ENCODE data around the gene CRB2. TPM values are rescaled to one million over a fixed set of nuclear protein-coding genes. Genes with fewer than 3 reads are reported as not detected.

The CRB2 gene
- total and polyA plus RNA-seq, 2 of the 13 experiments (the other 11 are each of a cell fraction or from before 2014, with no cell fraction given): 0.01 to 0.29 TPM

- no peak for TF ChIP-seq ZNF567 (CRISPR knock-in tag; IDR thresholded peaks at IDR 0.05; ENCODE audit: borderline replicate concordance)
- peak; percentile 26; the same call in 1 of the 2 replicates for TF ChIP-seq TBX2 (CRISPR knock-in tag; IDR thresholded peaks at IDR 0.05; ENCODE audit: borderline replicate concordance)
- 0 out of 2 replicates have a peak, but pooled peaks have one; percentile 36 for TF ChIP-seq ZNF792 (CRISPR knock-in tag; IDR thresholded peaks at IDR 0.05)
- no peak for TF ChIP-seq RNF219 (CRISPR knock-in tag; IDR thresholded peaks at IDR 0.05)
- TF ChIP-seq, protein P1, sequence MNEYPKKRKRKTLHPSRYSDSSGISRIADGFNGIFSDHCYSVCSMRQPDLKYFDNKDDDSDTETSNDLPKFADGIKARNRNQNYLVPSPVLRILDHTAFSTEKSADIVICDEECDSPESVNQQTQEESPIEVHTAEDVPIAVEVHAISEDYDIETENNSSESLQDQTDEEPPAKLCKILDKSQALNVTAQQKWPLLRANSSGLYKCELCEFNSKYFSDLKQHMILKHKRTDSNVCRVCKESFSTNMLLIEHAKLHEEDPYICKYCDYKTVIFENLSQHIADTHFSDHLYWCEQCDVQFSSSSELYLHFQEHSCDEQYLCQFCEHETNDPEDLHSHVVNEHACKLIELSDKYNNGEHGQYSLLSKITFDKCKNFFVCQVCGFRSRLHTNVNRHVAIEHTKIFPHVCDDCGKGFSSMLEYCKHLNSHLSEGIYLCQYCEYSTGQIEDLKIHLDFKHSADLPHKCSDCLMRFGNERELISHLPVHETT (CRISPR knock-in tag; conservative IDR thresholded peaks at IDR 0.05): no peak
- no peak for TF ChIP-seq SOX13 (IDR thresholded peaks at IDR 0.05)
- TF ChIP-seq SOX13 (CRISPR knock-in tag; conservative IDR thresholded peaks at IDR 0.05 in 1 of 2, IDR thresholded peaks at IDR 0.05 in 1 of 2): peak in 1 of 2 experiments; percentile 22; a peak in 1 of 4 replicates
- peak; percentile 84 for TF ChIP-seq SIX4 (CRISPR knock-in tag; IDR thresholded peaks at IDR 0.05)
- no peak for TF ChIP-seq RBFOX2 (IDR thresholded peaks at IDR 0.05; ENCODE audit: low read depth, low read length)
- no peak for TF ChIP-seq ZFX (CRISPR knock-in tag; IDR thresholded peaks at IDR 0.05; ENCODE audit: low read depth)
- TF ChIP-seq PHF21A (CRISPR knock-in tag; IDR thresholded peaks at IDR 0.05): 0 out of 2 replicates have a peak, but pooled peaks have one; percentile 28
- peak; percentile 78; the same call in 1 of the 2 replicates for TF ChIP-seq ZMYM3 (CRISPR knock-in tag; IDR thresholded peaks at IDR 0.05)
- peak; percentile 45; the same call in 1 of the 2 replicates for TF ChIP-seq SAP130 (CRISPR knock-in tag; IDR thresholded peaks at IDR 0.05; ENCODE audit: low read depth)
- TF ChIP-seq ATF7-NPFF (CRISPR knock-in tag; IDR thresholded peaks at IDR 0.05; ENCODE audit: low read depth): no peak
- peak; percentile 17; the same call in 1 of the 2 replicates for TF ChIP-seq SOX5 (CRISPR knock-in tag; IDR thresholded peaks at IDR 0.05; ENCODE audit: borderline replicate concordance)
- TF ChIP-seq TEAD3 (CRISPR knock-in tag; optimal IDR thresholded peaks at IDR 0.05; ENCODE audit: borderline replicate concordance): peak; percentile 47
- no peak for TF ChIP-seq ZNF12 (CRISPR knock-in tag; IDR thresholded peaks at IDR 0.05)
- no peak for TF ChIP-seq BATF2 (CRISPR knock-in tag; IDR thresholded peaks at IDR 0.05)
- TF ChIP-seq RARA (CRISPR knock-in tag; IDR thresholded peaks at IDR 0.05): peak; percentile 52
- TF ChIP-seq NFE2L2 (IDR thresholded peaks at IDR 0.05; ENCODE audit: low read length): no peak
- TF ChIP-seq, protein P2, sequence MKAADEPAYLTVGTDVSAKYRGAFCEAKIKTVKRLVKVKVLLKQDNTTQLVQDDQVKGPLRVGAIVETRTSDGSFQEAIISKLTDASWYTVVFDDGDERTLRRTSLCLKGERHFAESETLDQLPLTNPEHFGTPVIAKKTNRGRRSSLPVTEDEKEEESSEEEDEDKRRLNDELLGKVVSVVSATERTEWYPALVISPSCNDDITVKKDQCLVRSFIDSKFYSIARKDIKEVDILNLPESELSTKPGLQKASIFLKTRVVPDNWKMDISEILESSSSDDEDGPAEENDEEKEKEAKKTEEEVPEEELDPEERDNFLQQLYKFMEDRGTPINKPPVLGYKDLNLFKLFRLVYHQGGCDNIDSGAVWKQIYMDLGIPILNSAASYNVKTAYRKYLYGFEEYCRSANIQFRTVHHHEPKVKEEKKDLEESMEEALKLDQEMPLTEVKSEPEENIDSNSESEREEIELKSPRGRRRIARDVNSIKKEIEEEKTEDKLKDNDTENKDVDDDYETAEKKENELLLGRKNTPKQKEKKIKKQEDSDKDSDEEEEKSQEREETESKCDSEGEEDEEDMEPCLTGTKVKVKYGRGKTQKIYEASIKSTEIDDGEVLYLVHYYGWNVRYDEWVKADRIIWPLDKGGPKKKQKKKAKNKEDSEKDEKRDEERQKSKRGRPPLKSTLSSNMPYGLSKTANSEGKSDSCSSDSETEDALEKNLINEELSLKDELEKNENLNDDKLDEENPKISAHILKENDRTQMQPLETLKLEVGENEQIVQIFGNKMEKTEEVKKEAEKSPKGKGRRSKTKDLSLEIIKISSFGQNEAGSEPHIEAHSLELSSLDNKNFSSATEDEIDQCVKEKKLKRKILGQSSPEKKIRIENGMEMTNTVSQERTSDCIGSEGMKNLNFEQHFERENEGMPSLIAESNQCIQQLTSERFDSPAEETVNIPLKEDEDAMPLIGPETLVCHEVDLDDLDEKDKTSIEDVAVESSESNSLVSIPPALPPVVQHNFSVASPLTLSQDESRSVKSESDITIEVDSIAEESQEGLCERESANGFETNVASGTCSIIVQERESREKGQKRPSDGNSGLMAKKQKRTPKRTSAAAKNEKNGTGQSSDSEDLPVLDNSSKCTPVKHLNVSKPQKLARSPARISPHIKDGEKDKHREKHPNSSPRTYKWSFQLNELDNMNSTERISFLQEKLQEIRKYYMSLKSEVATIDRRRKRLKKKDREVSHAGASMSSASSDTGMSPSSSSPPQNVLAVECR (CRISPR knock-in tag; IDR thresholded peaks at IDR 0.05; ENCODE audit: borderline replicate concordance): no peak; the same call in 1 of the 2 replicates
Observed at GRCh38 chr9:123316053-123316718, 39.8 kb upstream of the CRB2 start (continued).
